GM23248 (cell line): ENCODE results near the gene GATD1.

Source experiments
- EZH2 ChIP-seq: fragments of 200-600 bp; sonication (generic); IDR thresholded peaks from 2 replicates; pipeline ENCODE4 v1.6.1; 2018; ENCODE audit warnings: antibody characterized with exemption, mild to moderate bottlenecking; ENCODE audit not compliant: insufficient read depth, poor library complexity, severe bottlenecking
- EZH2phosphoT487 ChIP-seq: fragments of 200-600 bp; sonication (generic); IDR thresholded peaks from 2 replicates; pipeline ENCODE4 v1.6.1; 2018; ENCODE audit warnings: antibody characterized with exemption, moderate library complexity, mild to moderate bottlenecking, low read depth; ENCODE audit not compliant: insufficient read depth

DNA sequence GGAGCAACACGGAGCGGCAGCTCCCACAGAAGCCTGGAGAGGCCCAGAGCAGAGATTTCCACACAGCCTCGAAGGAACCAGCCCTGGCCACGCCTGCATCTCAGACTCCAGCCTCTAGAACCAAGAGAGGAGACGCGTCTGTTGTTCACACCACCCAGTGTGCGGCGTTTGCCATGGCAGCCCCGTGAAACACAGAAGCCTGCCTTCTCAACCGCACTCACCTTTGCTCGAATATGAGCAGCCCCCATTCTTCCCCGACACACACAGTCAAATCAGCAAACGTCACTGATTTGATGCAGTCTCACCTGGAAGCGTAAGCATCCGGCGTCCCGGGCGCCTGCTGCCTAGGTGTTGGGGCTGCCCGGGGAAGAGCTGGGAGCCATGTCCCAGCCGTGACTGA lies 44.2 kb downstream of the GATD1 start:
- TF ChIP-seq EZH2 = no peak
- no peak for TF ChIP-seq EZH2phosphoT487
